Choroid plexus epithelial cell (primary cell): ENCODE measurements around the gene SPATA4.
"Not testable (repeated sequence)": the region's sequence is repeated elsewhere in the genome, so short reads cannot be mapped to it uniquely, and the experiment has no call there.

Experiments used
- DNase-seq: peaks from one replicate; pipeline ENCODE4 v3.0.0-alpha.2; 2010; ENCODE audit warnings: low read depth
- H3K4me3 ChIP-seq: 2 replicates; pipeline ENCODE4 v1.5.1; 2011; ENCODE audit warnings: low read depth, mild to moderate bottlenecking, control low read depth, low read length, moderate library complexity
- CTCF ChIP-seq: conservative IDR thresholded peaks from 2 replicates; pipeline ENCODE4 v1.5.1; 2011; ENCODE audit warnings: low read depth, mild to moderate bottlenecking, control low read depth, inconsistent platforms, low read length, moderate library complexity

SPATA4 gene

GRCh38 chr4:176229645-176230044, 34.3 kb upstream of the SPATA4 start:
- DNase-seq: no peak
- H3K4me3 ChIP-seq: no peak overlapping the region
- TF ChIP-seq CTCF: no peak

GRCh38 chr4:176226736-176227135, 31.4 kb upstream of the SPATA4 start:
- DNase-seq: no peak
- no peak overlapping the region for H3K4me3 ChIP-seq
- TF ChIP-seq CTCF: no peak

DNA sequence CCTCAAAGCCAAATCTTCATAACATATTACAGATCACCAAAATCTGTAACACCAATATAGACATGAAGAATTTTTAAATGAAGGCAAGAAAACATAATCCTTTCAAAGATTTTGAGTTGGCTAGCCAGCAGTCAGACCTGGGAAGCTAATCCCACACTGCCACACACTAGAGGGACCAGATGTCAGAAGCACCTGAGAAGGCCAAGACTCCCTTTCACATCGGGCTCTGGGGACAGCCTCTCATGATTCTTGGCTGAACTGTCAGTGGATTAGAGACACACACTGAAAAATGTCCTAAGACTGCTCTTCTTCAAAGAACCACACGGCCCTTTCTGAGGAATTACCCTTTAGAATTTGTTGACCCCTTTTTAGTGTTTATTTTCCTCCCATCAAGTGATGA, 28.2 kb upstream of the SPATA4 start:
- no peak for TF ChIP-seq CTCF
- DNase-seq: no peak
- H3K4me3 ChIP-seq: no peak overlapping the region

- DNase-seq: no peak
- TF ChIP-seq CTCF: no peak
- no peak overlapping the region for H3K4me3 ChIP-seq
Observed at GRCh38 chr4:176222149-176222548, 26.8 kb upstream of the SPATA4 start.

DNA sequence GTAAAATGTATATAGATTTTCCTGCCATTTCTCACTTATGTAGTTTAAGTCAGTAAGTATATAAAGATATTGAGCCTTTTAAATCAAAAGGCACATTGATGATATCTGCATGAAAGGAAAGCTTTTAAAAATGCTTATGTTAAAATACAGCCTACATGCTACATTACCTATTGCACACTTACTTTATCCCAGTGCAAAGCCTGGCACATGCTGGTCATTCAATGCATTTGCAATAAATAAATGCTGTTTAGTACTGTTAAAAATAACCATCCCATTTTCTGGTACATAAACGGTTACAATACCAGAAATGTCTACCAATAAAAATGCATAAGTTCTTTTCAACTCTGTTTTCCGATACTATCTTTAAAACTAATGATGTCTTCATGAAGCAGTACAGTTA, 22.1 kb upstream of the SPATA4 start:
- DNase-seq: no peak
- no peak overlapping the region for H3K4me3 ChIP-seq
- TF ChIP-seq CTCF: no peak

GRCh38 chr4:176212351-176212750, 17.0 kb upstream of the SPATA4 start:
- DNase-seq, H3K4me3 ChIP-seq: not testable (repeated sequence)

DNA sequence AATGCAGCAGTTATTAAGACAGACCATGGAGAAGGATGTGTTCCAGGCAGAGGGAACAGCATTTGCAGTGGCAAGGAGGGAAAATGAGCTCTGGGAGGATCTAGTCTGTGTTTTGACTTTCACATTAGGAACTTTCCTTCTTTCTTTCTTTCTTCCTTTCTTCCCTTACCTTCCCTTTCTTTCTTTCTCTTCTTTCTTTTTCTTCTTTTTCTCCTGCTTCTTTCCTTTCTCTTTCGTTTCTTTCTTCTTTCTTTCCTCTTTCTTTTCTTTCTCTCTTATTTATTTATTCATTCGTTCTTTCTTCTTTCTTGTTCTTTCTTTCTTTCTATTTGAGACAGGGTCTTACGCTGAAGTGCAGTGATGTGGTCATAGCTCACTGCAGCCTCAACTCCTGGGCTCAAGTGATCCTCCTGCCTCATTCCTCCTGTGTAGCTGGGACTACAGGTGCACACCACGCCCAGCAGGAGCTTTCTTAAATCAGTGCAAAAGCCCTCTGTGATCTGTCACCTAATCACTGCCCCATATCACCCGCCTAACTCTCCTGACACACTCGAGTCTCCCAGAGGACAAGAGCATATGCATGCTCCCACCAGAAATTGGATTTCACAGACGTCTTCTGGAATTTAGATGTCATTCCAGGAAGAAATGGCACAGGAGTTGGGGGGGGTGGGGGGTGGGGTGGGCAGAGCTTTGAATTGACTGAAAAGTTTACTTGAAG, 15.4 kb upstream of the SPATA4 start:
- H3K4me3 ChIP-seq: no peak overlapping the region
- no peak for TF ChIP-seq CTCF
- DNase-seq: no peak
